ENCODE results near the gene SIGLEC10.

- TF ChIP-seq, protein P1, sequence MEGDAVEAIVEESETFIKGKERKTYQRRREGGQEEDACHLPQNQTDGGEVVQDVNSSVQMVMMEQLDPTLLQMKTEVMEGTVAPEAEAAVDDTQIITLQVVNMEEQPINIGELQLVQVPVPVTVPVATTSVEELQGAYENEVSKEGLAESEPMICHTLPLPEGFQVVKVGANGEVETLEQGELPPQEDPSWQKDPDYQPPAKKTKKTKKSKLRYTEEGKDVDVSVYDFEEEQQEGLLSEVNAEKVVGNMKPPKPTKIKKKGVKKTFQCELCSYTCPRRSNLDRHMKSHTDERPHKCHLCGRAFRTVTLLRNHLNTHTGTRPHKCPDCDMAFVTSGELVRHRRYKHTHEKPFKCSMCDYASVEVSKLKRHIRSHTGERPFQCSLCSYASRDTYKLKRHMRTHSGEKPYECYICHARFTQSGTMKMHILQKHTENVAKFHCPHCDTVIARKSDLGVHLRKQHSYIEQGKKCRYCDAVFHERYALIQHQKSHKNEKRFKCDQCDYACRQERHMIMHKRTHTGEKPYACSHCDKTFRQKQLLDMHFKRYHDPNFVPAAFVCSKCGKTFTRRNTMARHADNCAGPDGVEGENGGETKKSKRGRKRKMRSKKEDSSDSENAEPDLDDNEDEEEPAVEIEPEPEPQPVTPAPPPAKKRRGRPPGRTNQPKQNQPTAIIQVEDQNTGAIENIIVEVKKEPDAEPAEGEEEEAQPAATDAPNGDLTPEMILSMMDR (IDR thresholded peaks at IDR 0.05): no peak
- TF ChIP-seq TCF7L2 (IDR thresholded peaks at IDR 0.05; ENCODE audit: low read depth, low read length) (no peak), POLR2AphosphoS5 (IDR thresholded peaks at IDR 0.05; ENCODE audit: low read depth, low read length) (no peak), REST (IDR thresholded peaks at IDR 0.05; ENCODE audit: insufficient read depth in 1 of 2, low read depth in 2 of 2, low read length in 1 of 2) (no peak)
These were observed 52.1 kb downstream of the SIGLEC10 start for GRCh38 chr19:51365211-51365964.
